HG03045 (cell line): ENCODE measurements around the gene HPSE2.
"Not testable (repeated sequence)": the region's sequence is repeated elsewhere in the genome, so short reads cannot be mapped to it uniquely, and the experiment has no call there.

Experiments used
- ATAC-seq: cut with Tn5 transposase; IDR thresholded peaks from one replicate; pipeline ENCODE4 v1.9.1; 2021; ENCODE audit warnings: mild to moderate bottlenecking, moderate library complexity; ENCODE audit not compliant: unreplicated experiment

The HPSE2 gene

DNA sequence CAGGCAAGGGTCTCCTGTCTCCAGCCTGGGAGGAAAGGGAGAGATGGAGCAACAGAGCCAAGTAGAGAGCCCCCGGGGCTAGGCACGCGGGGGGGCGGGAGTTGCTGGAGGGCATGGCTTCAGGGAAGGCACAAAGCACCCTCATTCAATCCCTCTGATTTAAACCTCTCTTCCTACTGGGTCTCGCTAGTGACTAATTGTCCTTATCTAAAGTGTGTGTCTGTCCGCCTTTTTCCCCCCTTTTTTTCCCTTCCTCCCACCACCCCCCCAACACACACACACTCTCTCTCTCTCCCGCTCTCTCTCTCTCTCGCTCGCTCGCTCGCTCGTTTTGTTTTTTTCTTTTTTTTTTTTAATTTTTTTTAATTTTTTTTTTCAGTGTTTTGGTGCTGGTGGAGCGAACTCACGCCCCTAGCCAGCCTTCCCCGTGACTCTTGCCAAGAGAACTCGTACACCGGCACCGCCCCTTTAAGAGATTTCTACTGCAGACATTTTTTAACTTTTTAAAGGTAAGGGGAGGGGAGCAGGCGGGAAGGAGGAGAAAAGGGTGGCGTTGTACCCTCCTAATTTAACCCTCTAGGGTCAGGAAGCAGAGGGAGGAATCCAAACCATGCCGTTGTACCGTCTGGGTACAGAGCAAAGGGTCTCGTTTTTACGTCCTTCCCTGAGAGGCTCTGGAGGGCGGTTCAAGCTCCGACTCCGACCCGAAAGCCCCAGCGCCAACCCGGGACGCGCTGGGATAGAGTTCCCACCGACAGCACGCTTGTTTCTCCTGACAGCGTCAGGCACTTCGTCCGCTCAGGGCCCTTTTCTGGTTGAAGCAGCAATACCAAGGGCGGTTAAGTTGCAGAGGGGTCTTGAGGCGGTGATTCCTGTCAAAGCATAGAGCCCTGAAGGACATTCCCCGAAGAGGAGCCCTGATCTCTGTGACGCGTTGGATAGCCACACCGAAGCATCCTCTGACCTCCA is at the start of gene HPSE2:
Gene HPSE2, minus strand, starts transcription at position 195 of the 969 bp plus-strand sequence.
- no peak for ATAC-seq

DNA sequence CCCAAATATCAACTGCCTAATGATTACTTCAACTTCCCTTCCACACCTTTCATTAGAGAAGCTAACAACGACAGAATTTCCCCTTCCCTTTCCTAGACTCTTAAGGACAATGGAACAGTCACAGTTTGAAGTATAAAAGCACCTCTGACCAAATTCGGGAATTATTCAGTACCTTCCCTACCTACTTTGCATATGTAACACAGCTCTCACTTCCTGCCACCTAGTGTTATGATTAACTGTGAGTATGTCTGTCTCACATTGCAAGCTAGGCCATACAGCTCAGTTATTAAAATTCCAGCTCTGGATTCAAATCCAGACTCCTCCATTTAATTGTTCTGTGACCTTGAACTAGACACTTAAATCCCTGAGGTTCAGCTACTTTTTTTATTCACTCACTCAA is 44.8 kb upstream of the HPSE2 start:
- ATAC-seq: no peak

DNA sequence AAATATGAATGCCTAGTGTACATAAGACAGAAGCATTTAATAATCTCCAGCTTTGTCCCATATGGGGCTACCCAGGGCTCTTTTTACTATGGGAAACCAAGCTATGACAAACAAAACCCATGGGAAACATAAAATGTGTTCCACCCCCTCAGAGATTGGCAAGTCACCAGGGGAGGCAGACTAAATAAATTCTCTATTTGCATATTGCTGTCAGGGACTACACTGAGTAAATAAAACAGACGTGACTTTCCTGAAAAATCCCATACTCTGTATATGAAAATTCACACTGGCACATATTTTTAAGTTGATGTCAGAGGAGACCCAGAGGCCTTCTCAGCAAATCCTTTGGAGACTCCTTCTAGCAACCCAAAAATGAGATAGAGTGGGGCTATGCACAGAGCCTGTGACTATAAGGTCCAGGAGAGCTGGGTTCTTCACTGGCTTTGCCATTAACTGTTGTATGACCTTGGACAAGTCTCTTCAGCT is 44.0 kb upstream of the HPSE2 start:
- ATAC-seq: no peak

GRCh38 chr10:99276848-99277486 is 41.3 kb upstream of the HPSE2 start:
- no peak for ATAC-seq

- no peak for ATAC-seq
Observed at GRCh38 chr10:99266383-99266782, 30.7 kb upstream of the HPSE2 start.

DNA sequence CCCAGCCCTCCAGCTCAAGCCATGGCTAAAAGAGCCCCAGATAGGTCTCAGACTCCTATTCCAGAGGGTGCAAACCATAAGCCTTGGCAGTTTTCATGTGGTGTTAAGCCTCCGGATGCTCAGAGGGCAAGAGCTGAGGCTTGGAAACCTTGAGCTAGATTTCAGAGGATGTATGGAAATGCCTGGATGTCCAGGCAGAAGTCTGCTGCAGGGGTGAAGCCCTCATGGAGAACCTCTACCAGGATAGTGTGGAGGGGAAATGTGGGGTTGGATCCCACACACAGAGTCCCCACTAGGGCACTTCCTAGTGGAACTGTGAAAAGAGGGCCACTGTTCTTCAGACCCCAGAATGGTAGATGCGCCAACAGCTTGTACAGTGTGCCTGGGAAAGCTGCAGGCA is 13.2 kb upstream of the HPSE2 start:
- ATAC-seq: no peak

GRCh38 chr10:99247893-99248292 is 12.2 kb upstream of the HPSE2 start:
- not testable (repeated sequence) for ATAC-seq

DNA sequence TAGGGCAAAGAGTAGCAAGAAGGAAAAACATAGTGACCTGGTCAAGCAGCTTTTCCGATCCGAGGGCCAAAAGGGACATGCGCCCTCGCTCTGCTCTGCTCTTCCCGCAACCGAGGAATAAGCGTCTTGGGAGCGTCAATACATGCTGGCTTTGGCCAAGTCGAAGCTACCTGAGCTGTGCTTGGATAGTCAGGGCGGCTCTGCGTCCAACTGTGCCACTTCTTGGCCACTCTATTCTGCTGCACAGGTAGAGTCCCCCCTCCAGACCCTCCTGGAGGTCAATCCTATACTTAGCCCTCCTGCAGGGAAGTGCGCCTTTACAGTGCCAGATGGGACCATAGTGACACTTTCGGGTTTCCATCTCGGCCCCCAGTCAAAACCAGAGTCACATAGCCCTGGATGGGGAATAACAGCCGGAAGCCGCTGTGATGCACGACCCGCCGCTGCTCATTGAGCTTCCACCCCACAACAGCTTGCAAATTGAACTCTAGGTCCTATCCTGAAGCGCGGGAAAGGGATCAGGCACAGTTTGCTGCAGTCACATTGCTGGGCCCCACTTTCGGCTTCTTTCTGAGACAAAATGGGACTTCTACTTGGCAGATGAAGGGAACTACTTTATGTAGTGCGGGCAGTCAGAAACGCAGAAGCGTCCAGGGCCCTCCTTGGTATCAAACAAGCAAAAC is 1.1 kb upstream of the HPSE2 start:
- no peak for ATAC-seq

DNA sequence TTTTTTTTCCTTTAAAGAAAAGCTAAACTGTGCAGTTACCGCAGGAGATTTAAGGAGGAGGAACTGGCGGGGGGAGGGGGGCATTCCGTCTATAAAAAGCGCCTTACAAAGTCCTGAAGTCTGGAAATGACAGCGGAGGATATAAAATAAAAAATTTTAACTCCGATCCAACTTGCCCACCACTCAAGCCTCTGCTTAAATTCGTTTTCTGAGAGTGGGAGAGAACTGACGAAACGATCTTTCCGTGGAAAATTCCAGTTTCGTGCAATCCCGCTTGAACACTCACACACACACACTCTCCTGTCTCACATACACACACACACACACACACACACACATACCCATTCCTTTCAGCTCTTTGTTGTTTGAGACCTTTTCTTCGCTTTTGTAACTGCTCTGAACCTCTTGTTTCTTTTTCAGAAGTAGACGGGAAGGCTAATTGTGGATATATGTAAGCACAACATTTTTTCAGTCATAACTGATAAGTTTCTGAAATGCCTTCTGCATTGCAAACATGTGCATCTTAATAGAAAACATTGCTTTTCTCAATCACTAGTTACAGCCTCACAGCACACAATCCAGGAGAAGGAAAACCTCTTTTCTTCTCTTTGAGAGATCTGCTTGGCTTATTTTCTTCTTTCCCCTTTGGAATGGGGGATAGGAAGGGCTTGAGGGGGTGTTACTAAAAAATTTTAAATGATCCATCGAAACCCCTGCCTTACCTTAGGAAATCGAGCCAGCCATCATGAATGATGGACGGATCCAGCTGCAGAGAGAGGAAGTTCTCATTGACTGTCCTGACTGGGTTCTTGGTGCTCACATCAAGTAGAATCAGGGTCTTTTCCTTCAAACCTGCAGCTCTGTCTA is 628 bp downstream of the HPSE2 start:
- no peak for ATAC-seq

GRCh38 chr10:99234041-99234790 is 1.4 kb downstream of the HPSE2 start:
- ATAC-seq: peak; percentile 86

DNA sequence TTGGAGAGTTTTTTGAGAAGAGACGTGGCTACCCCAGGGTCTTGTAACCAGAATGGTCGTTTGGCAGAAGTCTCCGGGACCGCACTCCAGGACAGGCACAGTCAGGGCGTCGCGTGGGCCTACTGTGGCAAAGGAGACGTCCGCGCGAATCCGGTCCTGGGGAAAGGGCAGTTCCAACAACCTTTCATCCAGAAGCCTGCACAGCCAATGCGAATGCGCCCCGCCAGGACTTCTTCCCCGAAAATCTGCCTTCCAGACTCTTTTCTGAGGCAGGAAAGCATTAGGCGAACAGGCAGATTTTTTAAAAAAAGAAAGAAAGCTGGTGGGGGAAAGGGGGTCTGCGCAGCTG is 2.0 kb downstream of the HPSE2 start:
- no peak for ATAC-seq

- no peak for ATAC-seq
Observed at GRCh38 chr10:99233000-99233688, 2.5 kb downstream of the HPSE2 start.

DNA sequence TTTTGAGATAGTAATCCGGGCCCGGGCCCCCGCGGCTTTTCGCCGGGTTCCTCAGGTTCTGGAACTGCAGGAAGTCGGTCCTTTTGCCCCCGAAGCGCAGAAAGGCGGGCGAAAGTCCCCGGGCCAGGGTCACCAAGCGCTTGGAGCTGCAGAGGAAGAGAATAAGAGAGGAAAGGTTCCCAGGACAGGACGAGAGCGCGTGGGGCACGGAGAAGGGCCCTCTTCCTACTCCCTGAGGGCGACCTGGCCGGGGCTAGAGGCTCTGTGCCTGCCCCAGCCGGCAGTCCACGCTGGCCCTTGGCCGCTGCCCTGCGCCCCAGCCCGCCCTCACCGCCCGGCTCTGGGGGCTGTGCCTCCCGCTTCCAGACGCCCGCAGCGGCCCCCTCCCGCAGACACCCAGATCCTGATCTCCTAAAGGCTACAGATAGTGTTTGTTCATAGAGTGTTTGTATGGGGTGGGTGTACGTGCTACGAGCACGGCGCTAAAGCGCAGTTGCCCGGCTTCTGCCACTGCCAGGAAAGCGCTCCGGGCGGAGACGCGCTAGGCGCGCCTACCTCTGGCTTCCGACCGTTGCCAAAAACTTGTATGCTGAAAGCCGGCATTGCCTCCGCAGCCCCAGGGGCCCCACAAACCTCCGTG is 3.2 kb downstream of the HPSE2 start:
- no peak for ATAC-seq

DNA sequence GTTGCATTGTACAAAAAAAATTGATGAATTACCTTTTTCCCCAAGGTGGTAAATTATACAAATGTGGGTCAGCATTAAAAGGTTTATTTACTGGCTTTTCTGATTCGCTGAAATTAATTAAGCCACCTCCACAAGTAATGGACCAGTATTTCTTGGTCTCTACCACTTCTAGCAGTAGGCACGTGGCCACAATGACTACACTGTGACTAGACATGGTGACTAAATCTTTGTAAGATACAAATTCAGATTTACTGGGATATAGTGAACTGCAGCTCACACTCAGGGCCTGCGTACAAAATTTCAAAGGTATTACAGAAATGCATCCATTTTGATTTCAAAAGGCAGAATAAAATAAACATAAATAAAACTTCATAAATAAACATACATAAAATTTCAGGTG is 10.9 kb downstream of the HPSE2 start:
- ATAC-seq: no peak

DNA sequence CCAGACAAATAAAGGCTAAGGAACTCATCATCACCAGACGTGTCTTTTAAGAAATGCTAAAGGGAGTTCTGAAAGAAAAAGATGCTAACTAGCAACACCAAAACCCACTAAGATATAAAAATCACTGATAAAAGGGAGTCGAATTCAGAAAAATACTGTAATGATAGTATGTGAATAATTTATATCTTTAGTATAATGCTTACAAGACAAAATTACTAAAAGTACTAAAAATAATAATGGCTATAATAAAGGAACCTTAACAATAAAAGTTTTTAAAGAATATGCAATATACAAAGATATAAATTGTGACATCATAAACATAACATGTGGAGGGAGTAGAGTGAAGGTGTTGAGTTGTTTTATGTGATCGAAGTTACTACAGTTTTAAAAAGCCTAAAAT is 28.3 kb downstream of the HPSE2 start:
- ATAC-seq: no peak

GRCh38 chr10:99203310-99203709 is 32.3 kb downstream of the HPSE2 start:
- ATAC-seq: no peak

GRCh38 chr10:99172950-99173349 is 62.7 kb downstream of the HPSE2 start:
- ATAC-seq: no peak

GRCh38 chr10:99172128-99172738 is 63.4 kb downstream of the HPSE2 start:
- ATAC-seq: no peak
